Fibroblast of upper back skin (primary cell): Measurements from ENCODE around the gene ST8SIA1.
A peak's percentile ranks its signal among the peaks of the same experiment; 100 is the strongest.
"Not testable (repeated sequence)": the region's sequence is repeated elsewhere in the genome, so short reads cannot be mapped to it uniquely, and the experiment has no call there.

Experiments used
- DNase-seq: peaks from one replicate; pipeline ENCODE4 v3.0.0-alpha.2; 2013

ST8SIA1 gene

GRCh38 chr12:22334410-22335100, at the start of gene ST8SIA1:
Gene ST8SIA1, minus strand, starts transcription at chr12:22334707. Its CDS starts 475 bp downstream, at chr12:22334232.
- no peak for DNase-seq

GRCh38 chr12:22380031-22380430, 45.5 kb upstream of the ST8SIA1 start:
- DNase-seq = no peak

GRCh38 chr12:22377731-22378496, 43.4 kb upstream of the ST8SIA1 start:
- DNase-seq = peak; percentile 4

GRCh38 chr12:22376596-22377150, 42.2 kb upstream of the ST8SIA1 start:
- DNase-seq = not testable (repeated sequence)

- DNase-seq = no peak
Observed at GRCh38 chr12:22374508-22374907, 40.0 kb upstream of the ST8SIA1 start.

GRCh38 chr12:22372277-22372837, 37.9 kb upstream of the ST8SIA1 start:
- DNase-seq = no peak

GRCh38 chr12:22366181-22366580, 31.7 kb upstream of the ST8SIA1 start:
- no peak for DNase-seq

GRCh38 chr12:22361785-22362184, 27.3 kb upstream of the ST8SIA1 start:
- DNase-seq = no peak

- DNase-seq = no peak
Observed at GRCh38 chr12:22360774-22361173, 26.3 kb upstream of the ST8SIA1 start.

GRCh38 chr12:22357531-22357930, 23.0 kb upstream of the ST8SIA1 start:
- DNase-seq = no peak

GRCh38 chr12:22356231-22356630, 21.7 kb upstream of the ST8SIA1 start:
- DNase-seq = no peak

GRCh38 chr12:22355011-22355580, 20.6 kb upstream of the ST8SIA1 start:
- no peak for DNase-seq

- DNase-seq = no peak
Observed at GRCh38 chr12:22353615-22354325, 19.3 kb upstream of the ST8SIA1 start.

GRCh38 chr12:22350886-22351285, 16.4 kb upstream of the ST8SIA1 start:
- no peak for DNase-seq

- DNase-seq = no peak
Observed at GRCh38 chr12:22348208-22348607, 13.7 kb upstream of the ST8SIA1 start.

- no peak for DNase-seq
Observed at GRCh38 chr12:22340143-22340542, 5.6 kb upstream of the ST8SIA1 start.

GRCh38 chr12:22339691-22340090, 5.2 kb upstream of the ST8SIA1 start:
- no peak for DNase-seq

- no peak for DNase-seq
Observed at GRCh38 chr12:22335794-22336166, 1.3 kb upstream of the ST8SIA1 start.

GRCh38 chr12:22333713-22334409, 646 bp downstream of the ST8SIA1 start:
- DNase-seq = no peak

- peak; percentile 60 for DNase-seq
Observed at GRCh38 chr12:22333186-22333712, 1.3 kb downstream of the ST8SIA1 start.

- no peak for DNase-seq
Observed at GRCh38 chr12:22332202-22332601, 2.3 kb downstream of the ST8SIA1 start.

- DNase-seq = no peak
Observed at GRCh38 chr12:22329621-22330020, 4.9 kb downstream of the ST8SIA1 start.
